ENCODE measurements around the gene LRFN3. TPM values are rescaled to one million over a fixed set of nuclear protein-coding genes. Genes with fewer than 3 reads are reported as not detected.
A peak's percentile ranks its signal among the peaks of the same experiment; 100 is the strongest.

Gene LRFN3
- total and polyA plus RNA-seq, 4 donors, result 0.89 to 8.4 (median 2.1) TPM

DNA sequence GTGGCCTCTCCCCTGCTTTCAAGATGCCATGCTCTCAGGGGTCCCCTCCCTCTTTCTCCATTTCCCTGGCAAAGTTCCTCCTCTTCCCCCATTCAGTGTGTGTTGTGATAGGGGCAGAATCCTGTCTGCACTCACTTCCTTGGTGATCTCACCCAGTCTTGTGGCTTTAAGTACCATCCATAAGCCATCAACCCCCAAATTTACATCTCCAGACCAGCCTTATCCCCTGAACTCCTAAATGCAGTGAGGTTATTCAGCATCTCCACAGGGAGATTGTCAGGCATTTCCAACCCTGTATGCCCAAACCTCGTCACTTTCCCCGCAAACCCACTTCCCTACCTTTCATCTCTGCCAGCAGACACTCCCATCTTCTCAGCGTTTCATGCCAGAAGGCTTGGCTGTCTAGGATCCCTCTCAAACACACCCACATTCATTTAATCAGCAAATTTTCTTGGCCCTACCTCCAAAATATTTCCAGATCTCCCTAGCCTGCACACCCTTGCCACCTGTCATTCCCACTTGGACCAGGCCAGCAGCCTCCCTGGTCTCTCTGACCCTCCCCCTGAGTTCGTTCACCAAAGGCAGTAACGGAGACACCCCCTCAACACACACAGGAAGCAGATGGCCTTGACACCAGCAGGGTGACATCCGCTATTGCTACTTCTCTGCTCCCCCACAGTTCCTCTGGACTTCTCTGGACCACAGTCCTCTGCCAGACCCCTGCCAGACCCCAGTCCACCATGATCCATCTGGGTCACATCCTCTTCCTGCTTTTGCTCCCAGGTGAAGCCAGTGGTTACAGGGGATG, 34.1 kb upstream of the LRFN3 start, which contains the start of gene HCST (continued):
- no peak for TF ChIP-seq RAD21 (IDR thresholded peaks at IDR 0.05)
- TF ChIP-seq SP1 (IDR thresholded peaks at IDR 0.05), result no peak
- TF ChIP-seq TAF1 (conservative IDR thresholded peaks at IDR 0.05), result no peak
- no peak for TF ChIP-seq EGR1 (IDR thresholded peaks at IDR 0.05; ENCODE audit: low read depth in 2 of 2)
- TF ChIP-seq, protein P1, sequence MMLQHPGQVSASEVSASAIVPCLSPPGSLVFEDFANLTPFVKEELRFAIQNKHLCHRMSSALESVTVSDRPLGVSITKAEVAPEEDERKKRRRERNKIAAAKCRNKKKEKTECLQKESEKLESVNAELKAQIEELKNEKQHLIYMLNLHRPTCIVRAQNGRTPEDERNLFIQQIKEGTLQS (IDR thresholded peaks at IDR 0.05), result no peak
- no peak for TF ChIP-seq HNF4A (conservative IDR thresholded peaks at IDR 0.05)
- TF ChIP-seq NR2F2 (IDR thresholded peaks at IDR 0.05), result no peak

- Histone ChIP-seq H3K9me3 (ENCODE audit: control insufficient read depth in 4 of 4, low read length in 3 of 4) (no peaks in the 10 kb centered on the region), H3K4me3 (ENCODE audit: low read depth in 1 of 3, low read length in 3 of 3) (peak overlapping the region in 2 of 3 donors; percentile 5 to 8), H3K4me1 (ENCODE audit: control insufficient read depth in 4 of 4, insufficient read depth in 4 of 4, low read length in 3 of 4) (peaks cover 0 to 4% (median 2%) of the 10 kb centered on the region in 4 donors), H3K27ac (ENCODE audit: low read depth in 1 of 2, low read length in 2 of 2) (peak overlapping the region; percentile 66 to 78), H3K36me3 (ENCODE audit: control insufficient read depth in 4 of 4, insufficient read depth in 3 of 4, low read depth in 1 of 4, low read length in 3 of 4) (no peaks in the 10 kb centered on the region), H3K9ac (ENCODE audit: low read depth in 1 of 2, low read length in 2 of 2) (peak overlapping the region in 1 of 2 donors; percentile 48), H3K27me3 (ENCODE audit: control insufficient read depth in 4 of 4, insufficient read depth in 4 of 4, low read length in 3 of 4) (no peaks in the 10 kb centered on the region)
- DNase-seq (ENCODE audit: low spot score), result no peak
- TF ChIP-seq HNF4A (conservative IDR thresholded peaks at IDR 0.05) (no peak), FOXA1 (IDR thresholded peaks at IDR 0.05) (no peak), JUND (IDR thresholded peaks at IDR 0.05) (no peak), CTCF (IDR thresholded peaks at IDR 0.05; ENCODE audit: low read depth, low read length, missing input control) (no peak), YY1 (IDR thresholded peaks at IDR 0.05) (no peak), RXRA (IDR thresholded peaks at IDR 0.05) (no peak), HNF4G (IDR thresholded peaks at IDR 0.05) (no peak), SP1 (IDR thresholded peaks at IDR 0.05) (no peak), EGR1 (IDR thresholded peaks at IDR 0.05; ENCODE audit: low read depth in 2 of 2) (no peak)
- WGBS, result 68% methylated on average over 10 of the region's 10 CpGs
These were observed 33.2 kb upstream of the LRFN3 start for GRCh38 chr19:35902870-35903475.

GRCh38 chr19:35903550-35904179, 32.5 kb upstream of the LRFN3 start:
- Histone ChIP-seq H3K9me3 (ENCODE audit: control insufficient read depth in 4 of 4, low read length in 3 of 4) (no peaks in the 10 kb centered on the region), H3K4me1 (ENCODE audit: control insufficient read depth in 4 of 4, insufficient read depth in 4 of 4, low read length in 3 of 4) (peaks cover 0 to 4% (median 2%) of the 10 kb centered on the region in 4 donors), H3K4me3 (ENCODE audit: low read depth in 1 of 3, low read length in 3 of 3) (peak overlapping the region in 1 of 3 donors; percentile 6), H3K36me3 (ENCODE audit: control insufficient read depth in 4 of 4, insufficient read depth in 3 of 4, low read depth in 1 of 4, low read length in 3 of 4) (no peaks in the 10 kb centered on the region), H3K27me3 (ENCODE audit: control insufficient read depth in 4 of 4, insufficient read depth in 4 of 4, low read length in 3 of 4) (no peaks in the 10 kb centered on the region), H3K27ac (ENCODE audit: low read depth in 1 of 2, low read length in 2 of 2) (peak overlapping the region; percentile 66 to 78), H3K9ac (ENCODE audit: low read depth in 1 of 2, low read length in 2 of 2) (no peak overlapping the region)
- TF ChIP-seq FOXA1 (IDR thresholded peaks at IDR 0.05), result no peak
- TF ChIP-seq GABPA (IDR thresholded peaks at IDR 0.05 in 1 of 2, conservative IDR thresholded peaks at IDR 0.05 in 1 of 2), result peak in 1 of 2 donors; percentile 10
- TF ChIP-seq CTCF (IDR thresholded peaks at IDR 0.05; ENCODE audit: low read depth, low read length, missing input control), result no peak
- peak; percentile 37 for TF ChIP-seq SP1 (IDR thresholded peaks at IDR 0.05)
- peak in 1 of 2 donors; percentile 59 for TF ChIP-seq EGR1 (IDR thresholded peaks at IDR 0.05; ENCODE audit: low read depth in 2 of 2)
- 8% methylated on average over 24 of the region's 24 CpGs for WGBS
- DNase-seq (ENCODE audit: low spot score), result peak; percentile 46

All from liver (tissue), 9 donors.